T-helper 2 cell treated with Interferon-gamma antibody and Interleukin-4, amounts not matched to agents 100 ng/mL and 5 ng/mL, for 36 hours (primary cell): ENCODE data around the gene NR1H4. TPM values are rescaled to one million over a fixed set of nuclear protein-coding genes. Genes with fewer than 3 reads are reported as not detected.
"Not testable (repeated sequence)": the region's sequence is repeated elsewhere in the genome, so short reads cannot be mapped to it uniquely, and the experiment has no call there.

Experiments
- intact Hi-C: fragments of 100-400 bp; cut with micrococcal nuclease; formaldehyde crosslinking; loops from one replicate; pipeline ENCODE4 v1.15.1; 2023
- total RNA-seq: library from RNA; stranded (reverse); gene quantifications from 2 replicates; pipeline ENCODE4 v1.2.3, GENCODE V29; 2022

Gene NR1H4
- total RNA-seq, 1 donor from 2014 or later: not detected

GRCh38 chr12:100566887-100567637 lies 93.4 kb downstream of the NR1H4 start:
- intact Hi-C loops: no loop called here

GRCh38 chr12:100567945-100568344 lies 94.3 kb downstream of the NR1H4 start:
- intact Hi-C loops: no loop called here

GRCh38 chr12:100572184-100572583 lies 98.5 kb downstream of the NR1H4 start:
- intact Hi-C loops: no loop called here

- intact Hi-C loops: loop anchor here (1.0 kb wide), 1 partner anchor 306 kb away; the partner anchor contains the start of genes DEPDC4 and SCYL2
Observed at GRCh38 chr12:100573292-100574186, 99.9 kb downstream of the NR1H4 start, which contains the start of gene GAS2L3. Gene GAS2L3 (plus strand): TSS chr12:100573684. CDS start chr12:100594905, 21,221 bp downstream.

GRCh38 chr12:100574187-100575074 lies 100.8 kb downstream of the NR1H4 start:
- intact Hi-C loops: loop anchor here (1.0 kb wide), 1 partner anchor 307 kb away; the partner anchor contains the start of genes DEPDC4 and SCYL2

- intact Hi-C loops: no loop called here
Observed at GRCh38 chr12:100576331-100577036, 102.8 kb downstream of the NR1H4 start.

GRCh38 chr12:100578923-100579322 lies 105.3 kb downstream of the NR1H4 start:
- intact Hi-C loops: no loop called here

GRCh38 chr12:100579844-100580243 lies 106.2 kb downstream of the NR1H4 start:
- intact Hi-C loops: no loop called here

GRCh38 chr12:100584256-100584655 lies 110.6 kb downstream of the NR1H4 start:
- intact Hi-C loops: no loop called here

GRCh38 chr12:100591979-100592378 lies 118.3 kb downstream of the NR1H4 start:
- intact Hi-C loops: no loop called here

GRCh38 chr12:100593490-100593889 lies 119.8 kb downstream of the NR1H4 start:
- intact Hi-C loops: no loop called here

- intact Hi-C loops: no loop called here
Observed at GRCh38 chr12:100601626-100602025, 128.0 kb downstream of the NR1H4 start.

- intact Hi-C loops: not testable (repeated sequence)
Observed at GRCh38 chr12:100602997-100603396, 129.3 kb downstream of the NR1H4 start.

GRCh38 chr12:100608776-100609175 lies 135.1 kb downstream of the NR1H4 start:
- intact Hi-C loops: no loop called here

- intact Hi-C loops: no loop called here
Observed at GRCh38 chr12:100610666-100611430, 137.2 kb downstream of the NR1H4 start.

GRCh38 chr12:100612606-100613005 lies 138.9 kb downstream of the NR1H4 start:
- intact Hi-C loops: no loop called here
